DMS 273 (cell line): ENCODE results near the gene SPINK5.
"Not testable (repeated sequence)": the region's sequence is repeated elsewhere in the genome, so short reads cannot be mapped to it uniquely, and the experiment has no call there.

Source experiments
- DNase-seq: peaks from one replicate; lab custom pipeline; 2025; ENCODE audit not compliant: unreplicated experiment; lab: John Stamatoyannopoulos, UW

The SPINK5 gene, protein sequence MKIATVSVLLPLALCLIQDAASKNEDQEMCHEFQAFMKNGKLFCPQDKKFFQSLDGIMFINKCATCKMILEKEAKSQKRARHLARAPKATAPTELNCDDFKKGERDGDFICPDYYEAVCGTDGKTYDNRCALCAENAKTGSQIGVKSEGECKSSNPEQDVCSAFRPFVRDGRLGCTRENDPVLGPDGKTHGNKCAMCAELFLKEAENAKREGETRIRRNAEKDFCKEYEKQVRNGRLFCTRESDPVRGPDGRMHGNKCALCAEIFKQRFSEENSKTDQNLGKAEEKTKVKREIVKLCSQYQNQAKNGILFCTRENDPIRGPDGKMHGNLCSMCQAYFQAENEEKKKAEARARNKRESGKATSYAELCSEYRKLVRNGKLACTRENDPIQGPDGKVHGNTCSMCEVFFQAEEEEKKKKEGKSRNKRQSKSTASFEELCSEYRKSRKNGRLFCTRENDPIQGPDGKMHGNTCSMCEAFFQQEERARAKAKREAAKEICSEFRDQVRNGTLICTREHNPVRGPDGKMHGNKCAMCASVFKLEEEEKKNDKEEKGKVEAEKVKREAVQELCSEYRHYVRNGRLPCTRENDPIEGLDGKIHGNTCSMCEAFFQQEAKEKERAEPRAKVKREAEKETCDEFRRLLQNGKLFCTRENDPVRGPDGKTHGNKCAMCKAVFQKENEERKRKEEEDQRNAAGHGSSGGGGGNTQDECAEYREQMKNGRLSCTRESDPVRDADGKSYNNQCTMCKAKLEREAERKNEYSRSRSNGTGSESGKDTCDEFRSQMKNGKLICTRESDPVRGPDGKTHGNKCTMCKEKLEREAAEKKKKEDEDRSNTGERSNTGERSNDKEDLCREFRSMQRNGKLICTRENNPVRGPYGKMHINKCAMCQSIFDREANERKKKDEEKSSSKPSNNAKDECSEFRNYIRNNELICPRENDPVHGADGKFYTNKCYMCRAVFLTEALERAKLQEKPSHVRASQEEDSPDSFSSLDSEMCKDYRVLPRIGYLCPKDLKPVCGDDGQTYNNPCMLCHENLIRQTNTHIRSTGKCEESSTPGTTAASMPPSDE

DNA sequence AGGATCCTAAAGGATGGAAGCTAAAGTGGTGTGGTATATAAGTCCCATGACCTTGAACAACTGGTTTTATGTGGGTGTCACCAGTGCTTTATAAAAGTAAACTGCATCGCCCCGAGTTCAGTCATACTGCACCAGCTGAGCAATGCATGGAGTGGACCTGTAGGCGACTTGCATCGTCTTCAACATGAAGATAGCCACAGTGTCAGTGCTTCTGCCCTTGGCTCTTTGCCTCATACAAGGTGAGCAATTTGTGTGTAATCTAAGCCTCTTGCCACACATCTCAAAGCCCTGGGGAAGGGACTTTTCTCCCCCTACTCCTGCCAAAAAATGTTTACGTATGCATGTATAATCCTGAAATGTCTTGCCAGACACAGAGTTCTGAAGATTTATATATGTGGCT, at the start of gene SPINK5:
TSS of gene SPINK5 (plus strand) at position 120 of the 400 bp plus-strand sequence. CDS start at position 185, 65 bp downstream.
- no peak for DNase-seq

GRCh38 chr5:148014276-148014675, 49.5 kb upstream of the SPINK5 start:
- no peak for DNase-seq

DNA sequence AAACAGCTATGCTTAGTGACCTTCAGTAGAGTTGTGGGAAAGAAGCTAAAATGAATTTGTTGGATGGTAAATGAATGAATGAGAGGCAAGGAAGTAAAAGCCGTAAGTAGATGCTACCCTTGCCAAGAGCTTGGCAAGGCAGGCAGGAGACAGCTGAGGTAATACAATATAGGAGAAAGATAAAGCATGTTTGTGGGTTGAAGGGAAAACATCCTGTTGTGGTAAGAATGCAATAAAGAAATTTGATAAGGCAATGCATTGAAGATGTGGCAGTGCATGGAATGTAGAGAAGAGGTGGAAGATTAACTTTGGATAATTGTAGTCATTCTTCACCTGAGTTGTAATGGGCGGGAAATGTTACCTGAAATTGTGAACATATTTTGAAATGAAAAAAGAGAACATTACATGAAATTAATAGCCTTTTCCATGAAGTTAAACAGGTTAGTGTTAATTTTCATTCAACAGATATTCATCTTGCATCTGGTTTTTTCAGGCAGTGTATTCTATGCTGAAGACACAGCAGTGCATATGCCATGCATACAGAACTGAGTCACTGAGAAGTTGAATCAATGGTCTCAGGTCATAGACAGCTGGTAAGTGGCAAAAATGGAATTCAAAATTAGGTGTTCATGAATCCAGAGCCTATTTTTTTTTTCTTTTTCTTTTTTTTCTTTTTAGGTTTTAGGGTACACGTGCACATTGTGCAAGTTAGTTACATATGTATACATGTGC, 43.4 kb upstream of the SPINK5 start:
- DNase-seq: no peak

DNA sequence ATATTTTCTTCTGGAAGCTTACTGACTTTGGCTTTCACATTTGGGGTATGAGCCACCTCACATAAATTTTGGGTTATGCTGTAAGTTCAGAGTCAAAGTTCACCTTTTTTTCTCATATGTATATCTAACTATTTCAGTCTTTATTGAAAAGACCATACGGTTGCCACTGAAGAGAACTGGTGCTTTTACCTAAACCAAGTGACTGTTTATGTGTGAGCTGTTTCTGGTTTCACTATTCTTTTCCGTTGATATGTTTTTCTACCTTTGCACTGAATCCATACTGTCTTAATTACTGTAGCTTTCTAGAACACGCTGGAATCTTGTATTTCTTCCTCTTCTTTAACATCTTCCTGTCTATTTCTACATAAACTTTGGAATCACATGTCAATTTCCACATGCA, 36.3 kb upstream of the SPINK5 start:
- DNase-seq: no peak

DNA sequence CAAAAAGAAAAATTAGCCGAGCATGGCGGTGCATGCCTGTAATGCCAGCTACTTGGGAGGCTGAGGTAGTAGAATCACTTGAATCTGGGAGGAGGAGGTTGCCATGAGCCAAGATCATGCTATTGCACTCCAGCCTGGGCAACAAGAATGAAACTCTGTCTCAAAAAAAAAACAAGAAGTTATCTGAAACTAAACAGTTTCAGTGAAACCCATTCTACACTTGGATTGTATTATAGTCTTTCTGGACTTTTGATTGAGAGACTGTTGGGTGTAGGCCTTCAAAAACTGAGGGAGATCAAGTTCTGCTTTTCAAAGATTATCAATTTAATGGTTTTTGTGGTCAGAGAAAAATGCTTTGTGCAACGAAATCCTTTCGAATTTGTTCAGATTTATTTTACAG, 34.6 kb upstream of the SPINK5 start:
- DNase-seq: no peak

DNA sequence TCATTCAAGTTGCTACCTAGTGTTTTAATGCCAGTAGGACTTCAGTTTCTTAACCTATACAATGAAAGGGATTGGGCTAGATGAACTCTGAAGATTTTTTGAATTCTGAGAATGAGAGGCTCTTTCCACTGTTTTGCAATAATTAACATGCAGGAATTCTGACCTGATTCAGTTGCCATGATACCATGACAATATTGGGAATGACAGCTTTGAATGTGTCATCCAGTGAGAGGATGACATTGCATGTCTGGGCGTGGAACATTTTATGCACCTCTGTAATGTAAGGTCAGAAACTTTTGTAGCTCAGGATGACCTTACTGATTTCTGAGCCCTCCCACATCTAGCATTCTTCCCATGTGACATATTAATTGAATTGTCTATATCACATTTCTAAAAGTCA, 30.6 kb upstream of the SPINK5 start:
- DNase-seq: no peak

DNA sequence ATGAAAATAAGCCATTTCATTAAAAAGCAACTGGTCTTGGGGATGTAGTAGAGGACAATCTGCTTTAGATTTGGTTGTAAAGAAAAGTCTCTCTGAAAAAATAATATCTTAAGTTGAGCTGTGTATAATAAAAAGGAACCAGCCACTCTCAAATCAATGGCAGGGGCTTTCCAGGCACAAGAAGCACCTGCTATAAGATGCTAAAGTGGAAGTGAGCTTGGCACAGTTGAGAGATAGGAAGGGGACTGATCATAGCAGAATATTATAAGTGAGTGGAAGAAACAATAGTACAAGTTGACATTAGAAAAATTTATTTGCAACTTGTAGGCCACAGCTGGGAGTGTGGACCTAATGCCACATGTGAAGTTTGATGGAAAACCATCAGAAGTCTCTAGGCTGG, 28.1 kb upstream of the SPINK5 start:
- no peak for DNase-seq

DNA sequence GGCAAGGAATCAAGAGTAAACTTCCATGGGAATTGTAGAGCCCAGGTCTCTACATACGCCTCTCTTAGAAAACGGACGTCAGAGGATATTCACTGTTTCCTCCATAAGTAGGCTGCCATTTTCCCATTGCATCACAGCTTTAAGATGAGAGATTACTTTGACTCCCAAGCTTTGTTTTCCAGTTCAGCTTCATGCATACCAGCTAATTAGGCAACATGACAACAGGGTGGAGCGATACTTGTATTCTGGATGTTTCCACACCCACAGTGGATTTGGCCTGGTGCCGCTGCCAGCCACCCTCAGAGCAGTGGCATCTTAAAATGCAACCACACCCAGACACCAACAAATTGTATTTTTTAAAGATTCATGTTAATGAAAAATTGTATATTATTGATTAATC, 20.9 kb upstream of the SPINK5 start:
- no peak for DNase-seq

DNA sequence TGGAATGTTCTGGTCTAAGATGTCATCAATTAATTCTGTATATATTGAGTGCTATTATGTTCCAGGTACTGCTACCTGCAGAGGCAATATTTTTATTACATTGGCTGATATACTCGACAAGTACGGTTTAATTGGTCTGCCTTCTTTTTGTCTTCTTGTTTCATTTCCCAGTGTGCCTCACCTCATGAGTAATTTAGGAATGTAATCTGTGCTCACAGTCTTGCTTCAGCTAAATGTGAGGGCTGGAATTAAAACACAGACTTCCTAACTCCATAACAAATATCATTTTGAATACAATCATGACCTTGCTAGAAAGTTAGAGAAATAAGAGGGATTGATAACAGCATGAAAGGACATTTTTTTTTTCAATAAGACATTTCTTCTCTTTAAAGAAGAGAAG, 20.1 kb upstream of the SPINK5 start:
- no peak for DNase-seq

GRCh38 chr5:148055160-148055559, 8.6 kb upstream of the SPINK5 start:
- DNase-seq: not testable (repeated sequence)

DNA sequence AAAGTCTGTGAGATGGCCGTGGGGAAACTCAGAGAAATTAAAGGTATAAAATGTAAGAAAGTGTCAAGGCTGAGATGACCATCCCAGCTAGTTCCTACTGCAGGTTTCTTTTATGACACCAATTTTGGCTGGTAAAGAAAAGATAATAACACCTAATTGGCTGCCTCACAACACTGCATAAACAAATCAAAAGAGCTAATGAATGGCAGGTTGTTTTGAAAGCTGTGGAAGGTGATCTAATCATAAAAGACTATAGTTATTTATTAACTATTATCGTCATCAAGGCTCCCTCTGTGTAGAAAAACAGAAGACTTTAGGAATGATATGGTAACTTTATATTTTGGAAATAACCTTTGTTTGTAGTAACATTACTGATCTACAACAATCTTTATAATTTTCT, 3.5 kb upstream of the SPINK5 start:
- no peak for DNase-seq

DNA sequence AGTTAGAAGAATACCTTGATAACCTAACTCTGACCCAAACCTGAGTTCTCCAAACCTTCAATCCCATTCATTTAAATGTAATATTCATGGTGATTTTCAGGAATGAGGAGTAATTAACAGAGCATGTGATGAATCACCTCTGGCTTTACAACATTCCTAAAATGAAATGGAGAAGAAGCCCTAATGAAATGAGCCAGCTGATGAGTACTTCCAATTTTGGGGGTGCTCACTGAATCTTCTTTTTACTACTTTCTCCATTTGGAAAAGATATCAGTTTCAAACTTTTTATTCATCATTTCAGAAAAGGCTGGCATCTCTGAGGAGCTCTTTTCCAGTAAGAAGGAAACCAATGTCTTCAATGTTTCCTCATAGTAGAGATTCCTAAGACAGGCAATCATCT, 2.9 kb upstream of the SPINK5 start:
- no peak for DNase-seq

DNA sequence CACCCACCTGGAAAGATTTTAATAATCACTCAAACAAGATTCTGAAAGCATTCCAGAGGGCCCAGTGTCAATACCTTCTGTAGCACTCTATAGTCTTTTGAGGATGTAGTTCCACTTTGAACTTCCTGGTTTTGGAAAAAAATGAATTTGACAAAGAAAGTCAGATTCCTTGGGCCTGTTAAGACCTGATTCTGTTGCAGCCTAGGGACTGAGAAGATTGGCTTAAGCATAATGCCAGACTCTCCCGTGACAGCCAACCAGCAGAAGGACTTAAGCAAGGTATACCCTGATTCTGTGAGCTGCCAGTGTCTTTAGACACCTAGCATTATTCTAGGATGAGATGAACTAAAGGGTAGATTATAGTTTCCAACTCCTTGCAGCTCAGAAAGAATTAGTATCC, 6.8 kb downstream of the SPINK5 start:
- no peak for DNase-seq

DNA sequence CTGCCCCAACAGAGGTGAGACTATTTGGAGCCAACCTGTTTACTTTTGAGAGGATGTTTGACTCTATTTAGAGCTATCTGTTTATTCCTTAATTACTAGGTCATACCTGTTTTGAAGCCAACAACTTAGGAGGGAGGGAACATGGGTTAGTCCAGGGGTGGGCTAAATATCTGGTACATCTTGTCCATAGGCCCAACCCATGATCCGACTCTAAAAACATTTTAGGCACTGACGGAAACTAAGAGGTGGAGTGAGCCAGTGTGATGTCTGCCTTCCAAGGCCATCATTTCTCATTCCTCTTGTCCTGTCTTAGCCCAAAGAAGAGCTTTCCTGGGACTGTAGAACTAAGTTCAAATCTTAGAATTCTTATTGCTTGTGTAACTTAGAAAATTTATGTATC, 8.4 kb downstream of the SPINK5 start:
- no peak for DNase-seq

GRCh38 chr5:148075529-148075928, 11.7 kb downstream of the SPINK5 start:
- DNase-seq: no peak

GRCh38 chr5:148083203-148083602, 19.4 kb downstream of the SPINK5 start:
- no peak for DNase-seq

- no peak for DNase-seq
Observed at GRCh38 chr5:148084269-148084668, 20.5 kb downstream of the SPINK5 start.

DNA sequence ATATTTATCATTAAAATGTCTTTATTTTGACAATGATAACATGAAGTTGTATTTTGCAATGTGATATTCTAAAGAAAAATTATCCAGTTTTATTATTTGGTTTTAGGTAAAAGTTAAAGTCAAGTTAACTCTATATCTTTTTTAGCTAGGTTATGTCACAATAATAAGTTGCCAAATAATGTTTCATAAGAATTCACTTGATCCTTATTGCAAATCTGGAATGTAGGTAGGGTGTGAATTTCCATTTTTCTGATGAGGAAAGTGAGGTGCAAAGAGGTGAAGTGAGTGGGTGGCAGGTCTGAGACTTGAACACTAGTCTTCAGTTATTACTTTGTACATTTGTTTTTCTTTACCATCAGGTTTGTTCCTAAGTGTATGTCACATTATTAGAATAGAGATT, 21.5 kb downstream of the SPINK5 start:
- no peak for DNase-seq

DNA sequence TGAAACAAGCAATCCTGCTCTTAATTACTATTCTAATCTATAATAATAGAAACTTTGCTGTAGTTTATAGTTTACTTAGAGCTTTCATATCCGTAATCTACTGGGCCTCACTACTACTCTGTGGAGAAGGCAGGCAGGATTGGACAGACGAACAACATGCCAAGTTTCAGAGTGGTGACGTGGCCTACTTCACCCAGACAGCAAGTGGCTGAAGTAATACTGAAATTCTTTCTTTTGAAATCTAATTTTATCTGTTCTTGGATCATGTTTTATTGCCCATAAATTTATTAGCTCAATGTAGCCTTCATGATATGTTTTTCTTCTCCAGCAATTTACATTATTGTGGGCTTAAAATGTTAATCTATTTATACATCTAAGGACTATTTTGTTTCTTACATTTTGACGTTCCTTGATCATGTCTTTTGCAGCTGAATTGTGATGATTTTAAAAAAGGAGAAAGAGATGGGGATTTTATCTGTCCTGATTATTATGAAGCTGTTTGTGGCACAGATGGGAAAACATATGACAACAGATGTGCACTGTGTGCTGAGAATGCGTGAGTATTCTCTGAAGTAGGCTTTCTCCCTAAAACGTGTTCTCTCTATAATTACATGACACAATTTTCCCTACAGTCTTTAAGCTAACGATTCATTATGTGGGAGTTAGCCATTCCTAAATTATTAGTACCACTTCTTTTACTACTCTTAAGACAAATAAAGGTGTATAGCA, 22.4 kb downstream of the SPINK5 start:
- DNase-seq: no peak

GRCh38 chr5:148090146-148090772, 26.5 kb downstream of the SPINK5 start:
- DNase-seq: no peak
